ENCODE results near the gene ANTXR1. TPM values are rescaled to one million over a fixed set of nuclear protein-coding genes. Genes with fewer than 3 reads are reported as not detected.

Gene ANTXR1
- total and polyA plus RNA-seq, 2 donors (not counting 3 experiments of a cell fraction or from before 2014, with no cell fraction given) = 4.2 to 17.3 TPM

DNA sequence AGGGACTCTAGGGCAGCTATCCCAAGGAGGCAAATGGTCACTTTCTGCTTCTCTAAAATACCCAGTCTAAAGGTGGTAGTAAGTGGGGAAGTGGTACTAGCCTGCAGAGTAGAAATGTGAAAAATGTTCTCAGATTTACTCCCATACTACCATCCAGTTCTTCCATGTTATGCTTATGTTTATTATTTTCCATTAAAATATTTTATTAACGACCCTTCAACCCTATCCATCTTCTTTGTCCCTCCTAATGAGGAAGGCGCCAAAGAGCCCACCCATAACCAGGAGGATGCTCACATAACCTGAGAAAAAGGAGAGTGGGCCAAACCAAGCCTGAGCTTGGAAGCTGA lies 153.5 kb downstream of the ANTXR1 start:
- TF ChIP-seq, protein P1, sequence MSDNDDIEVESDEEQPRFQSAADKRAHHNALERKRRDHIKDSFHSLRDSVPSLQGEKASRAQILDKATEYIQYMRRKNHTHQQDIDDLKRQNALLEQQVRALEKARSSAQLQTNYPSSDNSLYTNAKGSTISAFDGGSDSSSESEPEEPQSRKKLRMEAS (IDR thresholded peaks at IDR 0.05; ENCODE audit: insufficient read depth, insufficient read length) = no peak
- TF ChIP-seq FOS (IDR thresholded peaks at IDR 0.05; ENCODE audit: borderline replicate concordance, insufficient read depth, low read length) (no peak), EZH2 (IDR thresholded peaks at IDR 0.05; ENCODE audit: borderline replicate concordance, low read depth, low read length, severe bottlenecking) (no peak), POLR2AphosphoS5 (IDR thresholded peaks at IDR 0.05; ENCODE audit: insufficient read depth, low read depth, low read length) (no peak), JUN (IDR thresholded peaks at IDR 0.05; ENCODE audit: borderline replicate concordance, insufficient read depth, insufficient read length, low read depth) (no peak), POLR2A (IDR thresholded peaks at IDR 0.05; ENCODE audit: low read depth, low read length) (no peak), MYC (IDR thresholded peaks at IDR 0.05; ENCODE audit: low read depth, low read length) (no peak), GATA2 (IDR thresholded peaks at IDR 0.05; ENCODE audit: insufficient read depth, insufficient read length, low read depth, low read length) (no peak)
- TF ChIP-seq, protein P2, sequence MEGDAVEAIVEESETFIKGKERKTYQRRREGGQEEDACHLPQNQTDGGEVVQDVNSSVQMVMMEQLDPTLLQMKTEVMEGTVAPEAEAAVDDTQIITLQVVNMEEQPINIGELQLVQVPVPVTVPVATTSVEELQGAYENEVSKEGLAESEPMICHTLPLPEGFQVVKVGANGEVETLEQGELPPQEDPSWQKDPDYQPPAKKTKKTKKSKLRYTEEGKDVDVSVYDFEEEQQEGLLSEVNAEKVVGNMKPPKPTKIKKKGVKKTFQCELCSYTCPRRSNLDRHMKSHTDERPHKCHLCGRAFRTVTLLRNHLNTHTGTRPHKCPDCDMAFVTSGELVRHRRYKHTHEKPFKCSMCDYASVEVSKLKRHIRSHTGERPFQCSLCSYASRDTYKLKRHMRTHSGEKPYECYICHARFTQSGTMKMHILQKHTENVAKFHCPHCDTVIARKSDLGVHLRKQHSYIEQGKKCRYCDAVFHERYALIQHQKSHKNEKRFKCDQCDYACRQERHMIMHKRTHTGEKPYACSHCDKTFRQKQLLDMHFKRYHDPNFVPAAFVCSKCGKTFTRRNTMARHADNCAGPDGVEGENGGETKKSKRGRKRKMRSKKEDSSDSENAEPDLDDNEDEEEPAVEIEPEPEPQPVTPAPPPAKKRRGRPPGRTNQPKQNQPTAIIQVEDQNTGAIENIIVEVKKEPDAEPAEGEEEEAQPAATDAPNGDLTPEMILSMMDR (IDR thresholded peaks at IDR 0.05; ENCODE audit: extremely low read depth in 1 of 2, insufficient read depth in 1 of 2, low read depth in 1 of 2, low read length in 2 of 2) = no peak
- no peak for DNase-seq (ENCODE audit: low read depth, low spot score)
- Histone ChIP-seq H3K27me3 (ENCODE audit: control insufficient read depth in 2 of 2, insufficient read depth in 2 of 2, low read length in 2 of 2) (no peaks in the 10 kb centered on the region), H3K4me1 (ENCODE audit: control insufficient read depth, extremely low read depth, insufficient read depth, low read length) (peaks cover 38% of the 10 kb centered on the region), H3K4me3 (replicated peaks in 1 of 3; ENCODE audit: insufficient read depth in 1 of 3, low read depth in 1 of 3, low read length in 3 of 3) (no peak overlapping the region), H3K4me2 (ENCODE audit: insufficient read depth, low read length) (no peak overlapping the region), H3K36me3 (ENCODE audit: control insufficient read depth in 2 of 2, extremely low read depth in 1 of 2, insufficient read depth in 2 of 2, low read length in 2 of 2) (no peaks in the 10 kb centered on the region), H4K20me1 (replicated peaks; ENCODE audit: control insufficient read depth, extremely low read depth, insufficient read depth, low read length) (no peaks in the 10 kb centered on the region), H3K27ac (ENCODE audit: insufficient read depth, low read depth, low read length) (no peak overlapping the region), H3K9me1 (replicated peaks; ENCODE audit: control insufficient read depth, extremely low read depth, insufficient read depth, low read length) (no peaks in the 10 kb centered on the region), H3K9me3 (replicated peaks; ENCODE audit: control insufficient read depth, insufficient read depth, low read length) (no peaks in the 10 kb centered on the region), H3K79me2 (ENCODE audit: control insufficient read depth, insufficient read depth, low read length) (no peaks in the 10 kb centered on the region), H3K9ac (replicated peaks; ENCODE audit: extremely low read depth, insufficient read depth, low read length) (no peak overlapping the region), H2AFZ (ENCODE audit: low read depth, low read length) (no peak overlapping the region)
- BruUV-seq (replicated peaks) = no TSS peak
- CTCF ChIA-PET = no interaction called here
- FAIRE-seq = no peak
- intact Hi-C loops (cut with micrococcal nuclease) = no loop called here
- dilution Hi-C loops (cut with MboI; ENCODE audit: extremely low pct_ligation_motif_present, low sequenced_read_pairs) = no loop called here
- POLR2A ChIA-PET = no interaction called here
